ENCODE measurements around the gene GM2A. TPM values are rescaled to one million over a fixed set of nuclear protein-coding genes. Genes with fewer than 3 reads are reported as not detected.

GM2A gene
- total RNA-seq, 1 donor from 2014 or later, result 16.7 TPM

DNA sequence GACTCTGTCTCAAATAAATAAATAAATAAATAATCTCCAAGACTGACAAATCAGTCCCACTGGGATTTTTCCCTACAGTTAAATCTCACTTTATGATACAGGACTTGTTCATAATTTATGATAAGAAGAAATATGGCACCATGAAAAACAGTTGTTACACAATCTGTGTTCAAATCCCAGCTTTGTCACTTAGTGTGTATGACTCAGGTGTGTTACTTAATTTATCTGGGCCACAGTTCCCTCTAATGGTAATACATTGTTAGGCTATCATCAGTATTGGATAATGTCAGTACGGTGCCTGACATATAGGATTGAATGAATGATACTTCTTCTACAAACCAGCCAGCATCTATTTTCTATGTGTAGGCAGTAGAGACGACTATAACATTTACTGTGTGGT lies 27.5 kb downstream of the GM2A start:
- Histone ChIP-seq H3K4me1 (ENCODE audit: control insufficient read depth in 3 of 3, insufficient read depth in 3 of 3, low read length in 3 of 3) (no peaks in the 10 kb centered on the region), H3K9me3 (ENCODE audit: control insufficient read depth in 3 of 3, low read length in 3 of 3) (no peaks in the 10 kb centered on the region), H3K36me3 (ENCODE audit: control insufficient read depth in 3 of 3, insufficient read depth in 3 of 3, low read length in 3 of 3) (no peaks in the 10 kb centered on the region), H3K27me3 (ENCODE audit: control insufficient read depth in 3 of 3, insufficient read depth in 3 of 3, low read length in 3 of 3) (no peaks in the 10 kb centered on the region), H3K27ac (ENCODE audit: low read depth, low read length) (no peak overlapping the region), H3K4me3 (ENCODE audit: low read length in 3 of 3) (no peak overlapping the region), H3K9ac (ENCODE audit: low read depth in 1 of 3, low read length in 3 of 3) (no peak overlapping the region)

DNA sequence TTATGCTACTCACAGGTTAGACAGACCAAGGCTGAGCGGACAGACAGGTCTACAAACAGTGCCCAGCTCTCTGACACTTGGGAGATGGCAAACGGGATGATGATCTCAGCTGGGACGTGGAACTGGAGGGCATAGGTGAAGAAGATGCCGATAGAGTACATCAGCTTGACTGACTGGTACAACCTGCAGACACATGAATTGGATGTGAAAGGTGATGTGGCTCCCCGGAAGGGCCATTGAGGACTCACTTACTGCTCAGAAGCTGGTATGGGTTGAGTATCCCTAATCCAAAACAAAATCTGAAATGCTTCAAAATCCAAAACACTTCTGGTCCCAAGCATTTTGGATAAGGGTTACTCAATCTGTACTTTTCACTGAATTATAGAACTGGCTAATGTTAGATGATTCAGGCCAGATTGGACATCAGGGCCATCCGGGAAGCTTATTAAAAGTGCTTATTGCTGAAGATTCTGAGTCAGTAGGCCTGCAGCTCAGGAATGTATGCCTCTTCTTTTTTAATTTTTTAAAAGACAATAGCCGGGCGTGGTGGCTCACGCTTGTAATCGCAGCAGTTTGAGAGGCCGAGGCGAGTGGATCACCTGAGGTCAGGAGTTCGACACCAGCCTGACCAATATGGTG lies 28.1 kb downstream of the GM2A start:
- Histone ChIP-seq H3K4me3 (ENCODE audit: low read length in 3 of 3) (no peak overlapping the region), H3K9ac (ENCODE audit: low read depth in 1 of 3, low read length in 3 of 3) (no peak overlapping the region), H3K36me3 (ENCODE audit: control insufficient read depth in 3 of 3, insufficient read depth in 3 of 3, low read length in 3 of 3) (no peaks in the 10 kb centered on the region), H3K27ac (ENCODE audit: low read depth, low read length) (no peak overlapping the region), H3K4me1 (ENCODE audit: control insufficient read depth in 3 of 3, insufficient read depth in 3 of 3, low read length in 3 of 3) (no peaks in the 10 kb centered on the region), H3K27me3 (ENCODE audit: control insufficient read depth in 3 of 3, insufficient read depth in 3 of 3, low read length in 3 of 3) (no peaks in the 10 kb centered on the region), H3K9me3 (ENCODE audit: control insufficient read depth in 3 of 3, low read length in 3 of 3) (no peaks in the 10 kb centered on the region)

DNA sequence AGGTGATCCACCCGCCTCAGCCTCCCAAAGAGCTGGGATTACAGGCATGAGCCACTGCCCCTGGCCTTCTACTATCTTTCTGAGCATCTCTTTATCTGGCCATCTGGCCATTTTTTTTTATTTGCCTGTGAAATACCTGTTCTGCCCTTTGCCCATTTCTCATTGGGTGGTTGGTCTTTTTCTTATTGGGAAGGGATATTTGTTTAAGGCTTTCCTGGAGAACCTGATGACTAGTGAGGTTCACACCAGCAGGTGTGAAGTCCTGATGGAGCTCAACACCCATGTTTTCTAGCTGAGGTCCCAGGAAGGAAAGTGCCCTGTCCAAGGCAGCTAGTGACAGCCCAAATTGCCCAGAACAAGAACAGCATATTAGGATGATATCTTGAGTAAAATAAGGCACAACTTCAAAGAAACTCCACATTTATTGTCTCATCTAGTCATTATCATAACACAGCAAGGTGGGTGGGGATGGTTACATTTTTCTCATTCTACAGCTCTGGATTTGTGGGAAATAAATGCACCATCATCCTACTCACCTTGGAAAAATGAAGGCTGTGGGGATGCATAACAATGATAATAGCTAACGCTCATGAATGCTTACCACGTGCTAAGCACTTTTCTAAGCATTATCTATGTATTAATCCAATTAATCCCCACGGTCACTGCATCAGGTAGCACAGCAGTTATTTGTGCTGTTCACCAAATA lies 30.3 kb downstream of the GM2A start:
- no peak overlapping the region for H3K9ac ChIP-seq (ENCODE audit: low read depth in 1 of 3, low read length in 3 of 3)
- H3K4me1 ChIP-seq (ENCODE audit: control insufficient read depth in 3 of 3, insufficient read depth in 3 of 3, low read length in 3 of 3), result no peaks in the 10 kb centered on the region
- no peaks in the 10 kb centered on the region for H3K27me3 ChIP-seq (ENCODE audit: control insufficient read depth in 3 of 3, insufficient read depth in 3 of 3, low read length in 3 of 3)
- no peak overlapping the region for H3K27ac ChIP-seq (ENCODE audit: low read depth, low read length)
- H3K9me3 ChIP-seq (ENCODE audit: control insufficient read depth in 3 of 3, low read length in 3 of 3), result no peaks in the 10 kb centered on the region
- no peaks in the 10 kb centered on the region for H3K36me3 ChIP-seq (ENCODE audit: control insufficient read depth in 3 of 3, insufficient read depth in 3 of 3, low read length in 3 of 3)
- H3K4me3 ChIP-seq (ENCODE audit: low read length in 3 of 3), result no peak overlapping the region

DNA sequence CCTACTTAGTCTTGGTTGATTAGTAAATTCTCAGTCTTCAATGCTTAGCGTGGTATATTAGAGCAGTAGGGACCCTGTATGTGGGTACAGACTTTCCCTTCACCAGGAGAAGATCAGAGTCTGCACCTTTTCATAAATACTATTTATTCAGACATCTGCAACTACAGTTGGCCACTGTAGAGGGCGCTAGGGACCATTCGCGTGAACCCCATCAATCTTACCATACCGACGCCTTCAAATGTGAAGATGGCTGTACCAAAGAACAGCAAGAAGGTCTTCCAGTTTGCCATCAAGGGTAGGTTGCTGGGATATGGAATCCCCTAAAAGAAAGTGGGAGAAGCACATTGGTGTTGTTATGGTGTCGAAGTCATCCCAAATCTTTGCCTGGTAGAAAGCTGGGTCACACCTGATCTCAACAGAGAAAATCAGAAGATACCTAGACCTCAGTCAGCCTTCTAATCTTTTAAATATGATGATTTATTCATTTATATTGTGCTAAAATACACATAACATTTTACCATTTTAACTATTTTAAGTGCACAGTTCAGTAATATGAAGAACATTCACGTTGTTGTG lies 31.5 kb downstream of the GM2A start:
- Histone ChIP-seq H3K9ac (ENCODE audit: low read depth in 1 of 3, low read length in 3 of 3) (no peak overlapping the region), H3K27me3 (ENCODE audit: control insufficient read depth in 3 of 3, insufficient read depth in 3 of 3, low read length in 3 of 3) (no peaks in the 10 kb centered on the region), H3K4me3 (ENCODE audit: low read length in 3 of 3) (no peak overlapping the region), H3K9me3 (ENCODE audit: control insufficient read depth in 3 of 3, low read length in 3 of 3) (no peaks in the 10 kb centered on the region), H3K36me3 (ENCODE audit: control insufficient read depth in 3 of 3, insufficient read depth in 3 of 3, low read length in 3 of 3) (no peaks in the 10 kb centered on the region), H3K4me1 (ENCODE audit: control insufficient read depth in 3 of 3, insufficient read depth in 3 of 3, low read length in 3 of 3) (no peaks in the 10 kb centered on the region), H3K27ac (ENCODE audit: low read depth, low read length) (no peak overlapping the region)

DNA sequence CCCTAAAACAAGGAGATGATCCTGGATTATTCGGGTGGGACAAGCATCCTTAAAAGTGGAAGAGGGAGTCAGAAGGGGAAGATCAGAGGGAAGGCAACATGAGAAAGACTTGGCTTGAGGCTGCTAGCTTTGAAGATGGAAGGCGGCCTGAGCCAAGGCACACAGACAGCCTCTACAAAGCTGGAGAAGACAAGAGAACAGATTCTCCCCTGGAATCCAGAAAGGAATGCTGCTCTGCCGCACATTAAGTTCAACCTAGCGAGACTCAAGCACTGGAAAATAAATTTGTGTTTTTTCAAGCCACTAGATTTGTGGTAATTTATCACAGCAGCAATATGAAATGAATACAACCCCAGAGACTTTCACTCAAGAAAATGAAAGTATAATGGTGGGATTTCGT lies 32.7 kb downstream of the GM2A start:
- H3K9ac ChIP-seq (ENCODE audit: low read depth in 1 of 3, low read length in 3 of 3), result no peak overlapping the region
- H3K27ac ChIP-seq (ENCODE audit: low read depth, low read length), result no peak overlapping the region
- no peaks in the 10 kb centered on the region for H3K27me3 ChIP-seq (ENCODE audit: control insufficient read depth in 3 of 3, insufficient read depth in 3 of 3, low read length in 3 of 3)
- no peaks in the 10 kb centered on the region for H3K9me3 ChIP-seq (ENCODE audit: control insufficient read depth in 3 of 3, low read length in 3 of 3)
- no peaks in the 10 kb centered on the region for H3K36me3 ChIP-seq (ENCODE audit: control insufficient read depth in 3 of 3, insufficient read depth in 3 of 3, low read length in 3 of 3)
- no peak overlapping the region for H3K4me3 ChIP-seq (ENCODE audit: low read length in 3 of 3)
- no peaks in the 10 kb centered on the region for H3K4me1 ChIP-seq (ENCODE audit: control insufficient read depth in 3 of 3, insufficient read depth in 3 of 3, low read length in 3 of 3)

DNA sequence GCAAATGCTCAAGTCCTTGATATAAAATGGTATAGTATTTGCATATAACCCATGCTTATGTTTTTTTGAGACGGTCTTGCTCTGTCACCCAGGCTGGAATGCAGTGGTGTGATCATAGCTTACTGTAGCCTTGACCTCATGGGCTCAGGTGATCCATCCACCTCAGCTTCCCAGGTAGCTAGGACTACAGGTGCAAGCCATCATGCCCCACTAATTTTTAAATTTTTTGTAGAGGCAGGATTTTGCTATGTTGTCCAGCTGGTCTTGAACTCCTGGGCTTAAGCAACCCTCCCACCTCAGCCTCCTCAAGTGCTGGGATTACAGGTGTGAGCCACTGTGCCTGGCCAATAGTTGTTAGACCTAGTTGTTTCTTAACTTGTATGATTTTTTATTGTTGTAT lies 33.3 kb downstream of the GM2A start:
- Histone ChIP-seq H3K36me3 (ENCODE audit: control insufficient read depth in 3 of 3, insufficient read depth in 3 of 3, low read length in 3 of 3) (no peaks in the 10 kb centered on the region), H3K4me3 (ENCODE audit: low read length in 3 of 3) (no peak overlapping the region), H3K4me1 (ENCODE audit: control insufficient read depth in 3 of 3, insufficient read depth in 3 of 3, low read length in 3 of 3) (no peaks in the 10 kb centered on the region), H3K27me3 (ENCODE audit: control insufficient read depth in 3 of 3, insufficient read depth in 3 of 3, low read length in 3 of 3) (no peaks in the 10 kb centered on the region), H3K27ac (ENCODE audit: low read depth, low read length) (no peak overlapping the region), H3K9ac (ENCODE audit: low read depth in 1 of 3, low read length in 3 of 3) (no peak overlapping the region), H3K9me3 (ENCODE audit: control insufficient read depth in 3 of 3, low read length in 3 of 3) (no peaks in the 10 kb centered on the region)

DNA sequence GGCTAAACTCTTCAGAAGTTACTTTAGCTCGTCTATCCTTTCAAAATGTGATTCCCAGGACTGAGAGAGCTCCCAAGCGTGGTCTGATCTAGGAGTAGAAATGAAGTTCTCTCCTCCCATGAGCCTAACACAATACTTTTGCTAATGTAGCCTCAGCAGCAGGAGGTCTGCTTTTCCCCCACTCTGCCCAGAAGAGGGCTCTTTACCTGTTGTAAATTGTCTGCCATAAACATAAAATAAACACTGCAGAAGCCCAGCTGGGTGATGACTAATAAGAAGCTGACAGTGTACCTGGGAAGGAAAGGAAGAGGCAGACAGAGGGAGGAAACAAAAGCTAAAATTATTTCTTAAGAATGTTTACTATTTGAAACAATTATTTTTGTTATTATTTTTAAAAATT lies 35.2 kb downstream of the GM2A start:
- H3K9ac ChIP-seq (ENCODE audit: low read depth in 1 of 3, low read length in 3 of 3), result no peak overlapping the region
- H3K4me3 ChIP-seq (ENCODE audit: low read length in 3 of 3), result no peak overlapping the region
- H3K4me1 ChIP-seq (ENCODE audit: control insufficient read depth in 3 of 3, insufficient read depth in 3 of 3, low read length in 3 of 3), result no peaks in the 10 kb centered on the region
- H3K27ac ChIP-seq (ENCODE audit: low read depth, low read length), result no peak overlapping the region
- H3K27me3 ChIP-seq (ENCODE audit: control insufficient read depth in 3 of 3, insufficient read depth in 3 of 3, low read length in 3 of 3), result no peaks in the 10 kb centered on the region
- no peaks in the 10 kb centered on the region for H3K9me3 ChIP-seq (ENCODE audit: control insufficient read depth in 3 of 3, low read length in 3 of 3)
- no peaks in the 10 kb centered on the region for H3K36me3 ChIP-seq (ENCODE audit: control insufficient read depth in 3 of 3, insufficient read depth in 3 of 3, low read length in 3 of 3)

DNA sequence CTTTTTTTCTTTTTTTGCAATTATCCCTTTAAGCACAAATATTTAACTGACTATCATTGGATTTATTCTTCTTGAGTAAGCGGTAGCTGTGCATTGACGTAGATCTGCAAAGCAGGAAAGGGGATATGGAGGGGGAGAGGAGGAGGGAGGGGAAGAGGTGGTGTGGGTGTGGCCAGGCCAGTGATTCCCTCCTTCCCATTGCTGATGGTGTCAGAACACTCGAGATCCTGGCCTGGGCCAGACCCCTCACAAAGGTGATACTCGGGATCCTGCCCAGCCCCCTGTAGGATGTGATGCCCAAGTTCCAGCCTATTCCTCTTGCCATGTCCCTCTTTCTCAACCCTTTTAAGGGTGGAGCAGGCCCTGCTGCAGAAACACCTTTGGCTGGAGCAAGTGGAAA lies 40.6 kb downstream of the GM2A start:
- H3K4me3 ChIP-seq (ENCODE audit: low read length in 3 of 3), result no peak overlapping the region
- H3K27me3 ChIP-seq (ENCODE audit: control insufficient read depth in 3 of 3, insufficient read depth in 3 of 3, low read length in 3 of 3), result no peaks in the 10 kb centered on the region
- H3K9ac ChIP-seq (ENCODE audit: low read depth in 1 of 3, low read length in 3 of 3), result no peak overlapping the region
- H3K4me1 ChIP-seq (ENCODE audit: control insufficient read depth in 3 of 3, insufficient read depth in 3 of 3, low read length in 3 of 3), result peaks cover 0 to 6% (median 0%) of the 10 kb centered on the region in 3 donors
- H3K36me3 ChIP-seq (ENCODE audit: control insufficient read depth in 3 of 3, insufficient read depth in 3 of 3, low read length in 3 of 3), result no peaks in the 10 kb centered on the region
- no peak overlapping the region for H3K27ac ChIP-seq (ENCODE audit: low read depth, low read length)
- no peaks in the 10 kb centered on the region for H3K9me3 ChIP-seq (ENCODE audit: control insufficient read depth in 3 of 3, low read length in 3 of 3)

DNA sequence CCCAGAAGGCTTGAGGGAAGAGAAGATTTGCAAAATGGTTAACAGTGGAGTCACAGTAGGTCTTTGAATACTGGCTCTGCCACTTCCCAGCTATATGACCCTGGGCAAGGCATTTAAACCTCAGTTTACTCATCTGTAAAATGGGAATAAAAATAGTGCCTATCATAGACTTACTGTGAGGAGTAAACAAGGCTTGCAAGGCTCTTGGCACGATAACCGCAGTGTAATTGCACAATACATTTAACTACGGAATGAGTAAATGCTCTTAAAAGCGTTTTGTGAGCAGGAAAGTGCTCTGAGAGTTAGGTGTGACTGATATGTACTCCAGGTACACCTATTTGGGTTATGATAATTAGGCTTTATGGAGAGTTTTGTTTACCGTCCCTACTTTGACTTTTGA lies 42.2 kb downstream of the GM2A start:
- Histone ChIP-seq H3K4me3 (ENCODE audit: low read length in 3 of 3) (no peak overlapping the region), H3K9ac (ENCODE audit: low read depth in 1 of 3, low read length in 3 of 3) (no peak overlapping the region), H3K27me3 (ENCODE audit: control insufficient read depth in 3 of 3, insufficient read depth in 3 of 3, low read length in 3 of 3) (peaks cover 0 to 3% (median 0%) of the 10 kb centered on the region in 3 donors), H3K27ac (ENCODE audit: low read depth, low read length) (no peak overlapping the region), H3K36me3 (ENCODE audit: control insufficient read depth in 3 of 3, insufficient read depth in 3 of 3, low read length in 3 of 3) (no peaks in the 10 kb centered on the region), H3K4me1 (ENCODE audit: control insufficient read depth in 3 of 3, insufficient read depth in 3 of 3, low read length in 3 of 3) (peaks cover 0 to 6% (median 0%) of the 10 kb centered on the region in 3 donors), H3K9me3 (ENCODE audit: control insufficient read depth in 3 of 3, low read length in 3 of 3) (no peaks in the 10 kb centered on the region)

DNA sequence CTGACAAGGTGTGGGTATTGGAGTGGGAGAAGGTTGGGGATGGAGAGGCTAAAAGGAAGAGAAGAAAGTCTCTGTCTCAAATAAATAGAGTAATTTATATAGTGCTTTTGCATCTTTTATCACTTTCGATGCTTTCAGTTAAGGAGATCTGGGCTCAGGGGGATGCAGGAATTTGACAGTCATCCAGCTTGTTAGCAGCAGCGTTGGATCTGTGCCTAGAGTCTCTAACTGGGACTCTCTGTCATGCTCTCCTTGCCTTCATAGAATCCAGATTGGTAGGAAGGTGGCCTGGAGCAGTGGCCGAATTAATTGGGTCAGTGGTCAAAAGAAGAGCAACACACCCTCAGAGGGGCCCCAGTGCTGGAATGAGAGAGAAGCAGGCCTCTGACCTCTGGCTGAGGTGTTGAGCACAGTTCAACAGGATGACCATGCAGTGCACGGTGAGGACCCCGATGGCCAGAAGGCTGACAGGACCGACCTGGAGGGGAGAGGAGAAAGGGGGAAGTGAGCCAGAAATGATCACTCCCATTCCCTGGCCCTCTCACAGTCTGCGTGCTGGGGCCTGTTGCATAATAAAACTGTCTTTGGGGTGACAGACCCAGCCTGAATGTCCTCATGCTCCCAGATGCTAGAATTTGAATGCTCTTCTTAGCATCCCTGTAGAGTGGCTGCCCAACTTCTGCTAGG lies 42.9 kb downstream of the GM2A start:
- no peak overlapping the region for H3K9ac ChIP-seq (ENCODE audit: low read depth in 1 of 3, low read length in 3 of 3)
- peaks cover 0 to 3% (median 0%) of the 10 kb centered on the region in 3 donors for H3K27me3 ChIP-seq (ENCODE audit: control insufficient read depth in 3 of 3, insufficient read depth in 3 of 3, low read length in 3 of 3)
- H3K36me3 ChIP-seq (ENCODE audit: control insufficient read depth in 3 of 3, insufficient read depth in 3 of 3, low read length in 3 of 3), result no peaks in the 10 kb centered on the region
- no peaks in the 10 kb centered on the region for H3K9me3 ChIP-seq (ENCODE audit: control insufficient read depth in 3 of 3, low read length in 3 of 3)
- H3K27ac ChIP-seq (ENCODE audit: low read depth, low read length), result no peak overlapping the region
- peaks cover 0 to 6% (median 0%) of the 10 kb centered on the region in 3 donors for H3K4me1 ChIP-seq (ENCODE audit: control insufficient read depth in 3 of 3, insufficient read depth in 3 of 3, low read length in 3 of 3)
- no peak overlapping the region for H3K4me3 ChIP-seq (ENCODE audit: low read length in 3 of 3)
